Caco-2 (cell line): ENCODE results near the gene PTMS. TPM values are rescaled to one million over a fixed set of nuclear protein-coding genes. Genes with fewer than 3 reads are reported as not detected.
A peak's percentile ranks its signal among the peaks of the same experiment; 100 is the strongest.

Experiments
- BruUV-seq: library from RNA; stranded (reverse); fragments of 400-500 nt; replicated peaks from 2 replicates; lab custom pipeline; 2021; lab: Mats Ljungman, UMichigan
- CTCF ChIA-PET: fragments of 300-600 bp; sonication (Branson Sonifier 250); formaldehyde crosslinking; loops from one replicate; lab custom pipeline; 2022; ENCODE audit warnings: antibody characterized with exemption; lab: Charles Lee
- POLR2A ChIA-PET: fragments of 300-600 bp; sonication (Branson Sonifier 250); formaldehyde crosslinking; loops from one replicate; lab custom pipeline; 2022; ENCODE audit warnings: antibody characterized with exemption; lab: Charles Lee
- DNase-seq, 2 experiments: peaks; one replicate each; pipeline versions ENCODE4 v3.0.0 to v3.0.0-alpha.2; 2020 to 2022
- H3K27me3 ChIP-seq: replicated peaks from 2 replicates; pipeline ENCODE4 v1.6.0; 2011; ENCODE audit warnings: low read length; ENCODE audit not compliant: control insufficient read depth, insufficient read depth
- H3K36me3 ChIP-seq: 2 replicates; pipeline ENCODE4 v1.5.1; 2011; ENCODE audit warnings: low read length; ENCODE audit not compliant: control insufficient read depth, insufficient read depth
- H3K4me1 ChIP-seq: fragments of 250-450 bp; sonication (Bioruptor Pico); 2 replicates; pipeline ENCODE4 v1.5.1; 2020; ENCODE audit warnings: mild to moderate bottlenecking
- H3K4me3 ChIP-seq: 2 replicates; pipeline ENCODE4 v1.5.1; 2011; ENCODE audit warnings: low read depth, mild to moderate bottlenecking, control low read depth, low read length
- H3K9me3 ChIP-seq: fragments of 250-450 bp; sonication (Bioruptor Pico); 2 replicates; pipeline ENCODE4 v1.5.1; 2020; ENCODE audit warnings: mild to moderate bottlenecking, moderate library complexity
- H3K27ac Mint-ChIP-seq: one replicate; pipeline ENCODE4 v1.8.0; 2022; ENCODE audit warnings: mixed read lengths; ENCODE audit not compliant: unreplicated experiment
- H3K27me3 Mint-ChIP-seq: one replicate; pipeline ENCODE4 v1.8.0; 2022; ENCODE audit warnings: mixed read lengths; ENCODE audit not compliant: insufficient read depth, unreplicated experiment
- H3K36me3 Mint-ChIP-seq: one replicate; pipeline ENCODE4 v1.8.0; 2022; ENCODE audit warnings: mild to moderate bottlenecking, mixed read lengths; ENCODE audit not compliant: insufficient read depth, unreplicated experiment
- H3K4me1 Mint-ChIP-seq: one replicate; pipeline ENCODE4 v1.8.0; 2022; ENCODE audit warnings: low read depth, mixed read lengths; ENCODE audit not compliant: unreplicated experiment
- H3K4me3 Mint-ChIP-seq: one replicate; pipeline ENCODE4 v1.8.0; 2022; ENCODE audit warnings: mild to moderate bottlenecking, moderate library complexity, mixed read lengths; ENCODE audit not compliant: unreplicated experiment
- H3K9me3 Mint-ChIP-seq: one replicate; pipeline ENCODE4 v1.8.0; 2022; ENCODE audit warnings: mixed read lengths; ENCODE audit not compliant: unreplicated experiment
- CTCF ChIP-seq, 2 experiments: fragments of 200-600 bp in 1 of 2; IDR thresholded peaks; 1 replicate in 1 of 2; 2 replicates in 1 of 2; pipeline versions ENCODE4 v1.5.1 to v1.8.0; 2011 to 2022; ENCODE audit warnings: antibody characterized with exemption in 1 of 2, control low read depth in 1 of 2, inconsistent platforms in 1 of 2, low read depth in 1 of 2, low read length in 1 of 2, mild to moderate bottlenecking in 1 of 2, moderate library complexity in 1 of 2; ENCODE audit not compliant: insufficient read depth in 1 of 2, severe bottlenecking in 1 of 2, unreplicated experiment in 1 of 2
- intact Hi-C: fragments of 100-400 bp; cut with micrococcal nuclease; formaldehyde crosslinking; loops from one replicate; pipeline ENCODE4 v1.10.0; 2022; ENCODE audit not compliant: unreplicated experiment
- total RNA-seq: library from RNA; stranded (reverse); gene quantifications from 2 replicates; pipeline ENCODE4 v1.2.3, GENCODE V29; 2022

The PTMS gene
- total RNA-seq, 1 experiment from 2014 or later, result 285 TPM

DNA sequence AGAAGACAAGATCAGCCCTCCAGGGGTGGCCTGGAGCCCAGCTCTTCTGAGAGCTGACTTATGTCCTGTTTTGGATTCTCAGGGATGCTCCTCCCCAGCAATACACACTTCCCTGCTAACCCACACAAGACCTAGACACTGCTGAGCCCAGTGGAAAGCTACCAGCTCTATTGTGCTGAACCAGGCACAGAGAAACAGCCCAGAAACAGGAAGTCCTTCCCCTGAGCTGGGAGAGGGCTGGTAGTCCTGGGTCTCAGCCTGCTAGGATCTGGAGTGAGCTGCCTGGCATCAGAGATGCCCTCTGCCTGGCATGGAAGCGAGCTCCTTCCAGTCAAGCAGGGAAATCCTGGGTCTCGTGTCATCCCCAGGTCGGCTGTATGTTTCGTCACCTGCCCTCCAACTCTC is 4.9 kb downstream of the PTMS start:
- no peaks in the 10 kb centered on the region for H3K27me3 ChIP-seq
- DNase-seq, result no peak
- no peak for TF ChIP-seq CTCF (IDR thresholded peaks at IDR 0.05; ENCODE audit: insufficient read depth in 1 of 2, low read depth in 1 of 2, low read length in 1 of 2, severe bottlenecking in 1 of 2, unreplicated experiment in 1 of 2)
- H3K27me3 Mint-ChIP-seq, result no peaks in the 10 kb centered on the region
- no peak overlapping the region for H3K27ac Mint-ChIP-seq
- peaks cover 13% of the 10 kb centered on the region for H3K36me3 Mint-ChIP-seq
- peaks cover 41% of the 10 kb centered on the region for H3K4me1 Mint-ChIP-seq
- peaks cover 10% of the 10 kb centered on the region; the same call in 1 of the 2 replicates for H3K36me3 ChIP-seq
- no peaks in the 10 kb centered on the region for H3K9me3 Mint-ChIP-seq
- no TSS peak for BruUV-seq
- no peak overlapping the region for H3K4me3 ChIP-seq
- CTCF ChIA-PET, result interaction anchor here (0.6 to 3.0 kb wide), 4 partner anchors 10 to 70 kb away, joined by 3 to 18 read pairs (median 8); partner anchors contain the start of gene MLF2
- intact Hi-C loops, result no loop called here
- POLR2A ChIA-PET, result no interaction called here
- peak overlapping the region; percentile 41 for H3K4me3 Mint-ChIP-seq
- peaks cover 25% of the 10 kb centered on the region for H3K4me1 ChIP-seq
- H3K9me3 ChIP-seq, result no peaks in the 10 kb centered on the region

DNA sequence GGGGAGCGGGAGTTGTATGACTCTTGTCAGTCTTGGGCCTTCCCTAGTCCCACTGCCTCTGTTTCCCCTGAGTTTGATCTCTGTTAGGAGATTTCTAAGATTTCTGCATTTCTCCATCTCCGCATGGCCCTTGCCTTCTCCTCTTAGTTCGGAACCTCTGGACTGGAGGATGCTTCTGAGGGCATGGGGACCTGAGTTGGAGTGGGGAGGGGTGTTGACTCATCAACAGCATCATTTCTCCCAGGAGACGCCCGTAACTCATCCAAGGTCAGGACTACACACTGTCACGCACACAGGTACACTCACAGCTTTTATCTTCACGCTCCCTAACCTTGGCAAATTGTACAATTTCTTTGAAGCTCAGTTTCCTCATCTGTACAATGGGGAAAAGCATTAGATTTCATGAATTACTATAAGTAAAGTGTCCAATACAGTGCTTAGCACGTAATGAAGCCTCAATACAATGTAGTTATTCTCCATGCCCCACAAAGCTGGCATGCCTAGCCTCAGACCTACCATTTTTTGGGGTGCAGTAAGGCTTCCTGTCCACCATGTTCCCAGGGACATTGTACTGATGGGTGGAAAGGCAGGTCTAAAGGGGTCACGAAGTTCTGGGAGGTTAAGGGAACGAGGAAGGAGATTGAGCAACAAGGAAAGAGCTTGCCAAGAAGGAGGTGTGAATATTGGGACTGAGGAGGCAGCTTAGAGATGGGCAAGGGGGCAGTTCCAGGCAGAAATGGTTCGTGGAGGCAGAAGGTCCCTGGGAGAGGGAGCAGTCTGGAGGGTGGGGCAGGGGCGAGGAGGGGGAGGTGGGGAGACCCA is 5.6 kb downstream of the PTMS start:
- H3K4me3 Mint-ChIP-seq, result no peak overlapping the region
- Histone ChIP-seq H3K9me3 (no peaks in the 10 kb centered on the region), H3K4me1 (peaks cover 30% of the 10 kb centered on the region), H3K4me3 (no peak overlapping the region), H3K36me3 (peaks cover 10% of the 10 kb centered on the region; the same call in 1 of the 2 replicates), H3K27me3 (no peaks in the 10 kb centered on the region)
- H3K4me1 Mint-ChIP-seq, result peaks cover 47% of the 10 kb centered on the region
- intact Hi-C loops, result no loop called here
- no peaks in the 10 kb centered on the region for H3K27me3 Mint-ChIP-seq
- no peak for DNase-seq
- POLR2A ChIA-PET, result no interaction called here
- CTCF ChIA-PET, result interaction anchor here (0.8 to 1.9 kb wide), 3 partner anchors 9 to 19 kb away, joined by 3 to 9 read pairs (median 6); partner anchors contain the start of gene MLF2
- peaks cover 12% of the 10 kb centered on the region for H3K36me3 Mint-ChIP-seq
- TF ChIP-seq CTCF (IDR thresholded peaks at IDR 0.05; ENCODE audit: insufficient read depth in 1 of 2, low read depth in 1 of 2, low read length in 1 of 2, severe bottlenecking in 1 of 2, unreplicated experiment in 1 of 2), result no peak
- H3K9me3 Mint-ChIP-seq, result no peaks in the 10 kb centered on the region
- no TSS peak for BruUV-seq
- H3K27ac Mint-ChIP-seq, result no peak overlapping the region

DNA sequence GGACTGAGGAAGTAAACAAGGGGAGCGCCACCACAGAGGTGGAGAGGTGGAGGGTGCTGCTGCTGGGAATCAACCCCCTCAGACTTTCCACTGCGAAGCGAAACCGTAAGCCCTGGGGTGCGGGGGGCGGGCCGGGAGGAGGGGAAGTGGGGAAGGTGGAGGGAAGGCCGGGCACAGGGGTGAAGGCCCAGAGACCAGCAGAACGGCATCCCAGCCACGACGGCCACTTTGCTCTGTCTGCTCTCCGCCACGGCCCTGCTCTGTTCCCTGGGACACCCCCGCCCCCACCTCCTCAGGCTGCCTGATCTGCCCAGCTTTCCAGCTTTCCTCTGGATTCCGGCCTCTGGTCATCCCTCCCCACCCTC is 6.2 kb downstream of the PTMS start, which contains the start of gene LAG3:
TSS of gene LAG3 (plus strand) at position 190 of the 365 bp plus-strand sequence. CDS start 333 bp downstream, outside the sequence.
- TF ChIP-seq CTCF (IDR thresholded peaks at IDR 0.05; ENCODE audit: insufficient read depth in 1 of 2, low read depth in 1 of 2, low read length in 1 of 2, severe bottlenecking in 1 of 2, unreplicated experiment in 1 of 2), result no peak
- Mint-ChIP-seq H3K9me3 (no peaks in the 10 kb centered on the region), H3K4me1 (peaks cover 48% of the 10 kb centered on the region), H3K27me3 (no peaks in the 10 kb centered on the region), H3K36me3 (peaks cover 8% of the 10 kb centered on the region), H3K27ac (no peak within 1 kb of the TSS), H3K4me3 (no peak within 1 kb of the TSS)
- no TSS peak for BruUV-seq
- no peaks in the 10 kb centered on the region for H3K9me3 ChIP-seq
- ChIA-PET POLR2A (no interaction called here), CTCF (interaction anchor here (0.8 to 1.9 kb wide), 2 partner anchors 11 to 19 kb away, joined by 6 to 9 read pairs; partner anchors contain the start of gene MLF2)
- H3K36me3 ChIP-seq, result peaks cover 10% of the 10 kb centered on the region; the same call in 1 of the 2 replicates
- H3K4me1 ChIP-seq, result peaks cover 30% of the 10 kb centered on the region
- no peaks in the 10 kb centered on the region for H3K27me3 ChIP-seq
- no peak within 1 kb of the TSS for H3K4me3 ChIP-seq
- no peak for DNase-seq
- intact Hi-C loops, result no loop called here
